IMR-90 (cell line): Measurements from ENCODE around the gene SPATA17. TPM values are rescaled to one million over a fixed set of nuclear protein-coding genes. Genes with fewer than 3 reads are reported as not detected.

Experiments
- ATAC-seq: fragments of 200-7000 bp; cut with Tn5 transposase; 2 replicates; pipeline ENCODE4 v1.9.1; 2020; ENCODE audit warnings: low read depth, mild to moderate bottlenecking, moderate library complexity
- Bru-seq: library from RNA; stranded (reverse); fragments of 400-500 nt; gene quantifications from one replicate; lab custom pipeline; 2021; lab: Mats Ljungman, UMichigan
- BruChase-seq, 2 experiments: library from RNA; stranded (reverse); fragments of 400-500 nt; gene quantifications; one replicate each; lab custom pipeline; 2021; lab: Mats Ljungman, UMichigan
- BruUV-seq: library from RNA; stranded (reverse); fragments of 400-500 nt; replicated peaks from 2 replicates; lab custom pipeline; 2021; lab: Mats Ljungman, UMichigan
- CTCF ChIA-PET: fragments of 300-600 bp; formaldehyde crosslinking; extraction: SDS; loops from one replicate; lab custom pipeline; 2021; ENCODE audit warnings: antibody characterized with exemption; lab: Yijun Ruan, JAX
- POLR2A ChIA-PET: fragments of 300-600 bp; sonication (Branson Sonifier 250); formaldehyde crosslinking; loops from one replicate; lab custom pipeline; 2022; ENCODE audit warnings: antibody characterized with exemption; ENCODE audit not compliant: unreplicated experiment; lab: Charles Lee
- DNase-seq: peaks from one replicate; pipeline ENCODE4 v3.0.0; 2013
- H2AFZ ChIP-seq: replicated peaks from 2 replicates; pipeline ENCODE3; 2013; ENCODE audit warnings: low read length, mild to moderate bottlenecking; ENCODE audit not compliant: poor library complexity
- H2AK5ac ChIP-seq: 2 replicates; pipeline ENCODE4 v1.6.1; 2013; ENCODE audit warnings: low read depth, low read length, inconsistent platforms
- H2AK9ac ChIP-seq: replicated peaks from 2 replicates; pipeline ENCODE3; 2013; ENCODE audit warnings: mild to moderate bottlenecking, low read depth, low read length, moderate library complexity; ENCODE audit not compliant: poor library complexity
- H2BK120ac ChIP-seq: 2 replicates; pipeline ENCODE4 v1.6.1; 2013; ENCODE audit warnings: low read depth, low read length, inconsistent platforms
- H2BK15ac ChIP-seq: 3 replicates; pipeline ENCODE4 v1.6.1; 2013; ENCODE audit warnings: low read depth, low read length, inconsistent platforms
- H2BK20ac ChIP-seq: 2 replicates; pipeline ENCODE4 v1.6.1; 2013; ENCODE audit warnings: low read depth, mild to moderate bottlenecking, inconsistent platforms, low read length, moderate library complexity
- H2BK5ac ChIP-seq: 2 replicates; pipeline ENCODE4 v1.6.1; 2013; ENCODE audit warnings: mild to moderate bottlenecking, low read depth, low read length, inconsistent platforms; ENCODE audit not compliant: poor library complexity, severe bottlenecking
- H3K14ac ChIP-seq: replicated peaks from 2 replicates; pipeline ENCODE4 v1.6.1; 2013; ENCODE audit warnings: low read depth, low read length, inconsistent platforms
- H3K18ac ChIP-seq: 2 replicates; pipeline ENCODE4 v1.6.1; 2013; ENCODE audit warnings: low read depth, low read length, control low read depth
- H3K23ac ChIP-seq: 2 replicates; pipeline ENCODE4 v1.6.1; 2013; ENCODE audit warnings: low read depth, low read length, inconsistent platforms
- H3K27ac ChIP-seq: 2 replicates; pipeline ENCODE4 v1.5.1; 2013; ENCODE audit warnings: mild to moderate bottlenecking, control low read depth, low read length; ENCODE audit not compliant: insufficient read depth
- H3K27me3 ChIP-seq: 2 replicates; pipeline ENCODE4 v1.6.1; 2013; ENCODE audit warnings: low read length; ENCODE audit not compliant: control insufficient read depth, insufficient read depth
- H3K36me3 ChIP-seq: 2 replicates; pipeline ENCODE4 v1.6.1; 2013; ENCODE audit warnings: low read length, mixed read lengths; ENCODE audit not compliant: control insufficient read depth, insufficient read depth
- H3K4ac ChIP-seq: 2 replicates; pipeline ENCODE4 v1.6.1; 2013; ENCODE audit warnings: low read depth, low read length, inconsistent platforms
- H3K4me1 ChIP-seq: 2 replicates; pipeline ENCODE4 v1.6.1; 2013; ENCODE audit warnings: low read length, mixed read lengths; ENCODE audit not compliant: control insufficient read depth, insufficient read depth
- H3K4me2 ChIP-seq: 2 replicates; pipeline ENCODE4 v1.6.1; 2013; ENCODE audit warnings: low read depth, mild to moderate bottlenecking, control low read depth, low read length, moderate library complexity
- H3K4me3 ChIP-seq: 2 replicates; pipeline ENCODE4 v1.5.1; 2013; ENCODE audit warnings: low read depth, mild to moderate bottlenecking, control low read depth, low read length, moderate library complexity; ENCODE audit not compliant: insufficient read depth
- H3K56ac ChIP-seq: 2 replicates; pipeline ENCODE4 v1.6.1; 2013; ENCODE audit warnings: low read length, inconsistent platforms; ENCODE audit not compliant: insufficient read depth; ENCODE audit errors: extremely low read depth
- H3K79me1 ChIP-seq, 2 experiments: 2 replicates each; pipeline ENCODE4 v1.6.1; 2013; ENCODE audit warnings: low read length in 2 of 2, inconsistent platforms in 1 of 2, low read depth in 1 of 2
- H3K9ac ChIP-seq: 2 replicates; pipeline ENCODE4 v1.6.1; 2013; ENCODE audit warnings: low read depth, low read length, control low read depth
- H3K9me1 ChIP-seq: 2 replicates; pipeline ENCODE4 v1.6.1; 2013; ENCODE audit warnings: low read length, inconsistent platforms; ENCODE audit not compliant: insufficient read depth
- H3K9me3 ChIP-seq: 2 replicates; pipeline ENCODE4 v1.6.1; 2013; ENCODE audit warnings: low read length; ENCODE audit not compliant: control insufficient read depth, insufficient read depth
- H4K20me1 ChIP-seq: 2 replicates; pipeline ENCODE4 v1.6.1; 2013; ENCODE audit warnings: low read length, inconsistent platforms; ENCODE audit not compliant: insufficient read depth
- H4K5ac ChIP-seq: 2 replicates; pipeline ENCODE4 v1.6.1; 2013; ENCODE audit warnings: mild to moderate bottlenecking, low read depth, low read length, control low read depth
- H4K8ac ChIP-seq, 2 experiments: 2 replicates each; pipeline ENCODE4 v1.6.1; 2013; ENCODE audit warnings: low read depth in 2 of 2, low read length in 2 of 2, control low read depth in 1 of 2, inconsistent platforms in 1 of 2
- H4K91ac ChIP-seq: 2 replicates; pipeline ENCODE4 v1.6.1; 2013; ENCODE audit warnings: low read depth, low read length, inconsistent platforms; ENCODE audit not compliant: insufficient read depth
- BHLHE40 ChIP-seq: fragments of 150-350 bp; IDR thresholded peaks from 2 replicates; pipeline ENCODE4 v1.6.1; 2016; ENCODE audit warnings: mild to moderate bottlenecking, low read depth, low read length
- CHD1 ChIP-seq: IDR thresholded peaks from 2 replicates; pipeline ENCODE4 v1.6.1; 2012; ENCODE audit warnings: low read depth, low read length, improper control_type of control experiment
- MXI1 ChIP-seq: IDR thresholded peaks from 2 replicates; pipeline ENCODE4 v1.6.1; 2012; ENCODE audit warnings: low read depth, mild to moderate bottlenecking, low read length, moderate library complexity, borderline replicate concordance
- NFE2L2 ChIP-seq: fragments of 150-350 bp; IDR thresholded peaks from 2 replicates; pipeline ENCODE4 v1.6.1; 2016; ENCODE audit warnings: low read depth, mild to moderate bottlenecking, low read length
- POLR2A ChIP-seq: IDR thresholded peaks from 2 replicates; pipeline ENCODE4 v1.6.1; 2012; ENCODE audit warnings: mild to moderate bottlenecking, low read depth, low read length
- RFX5 ChIP-seq: IDR thresholded peaks from 2 replicates; pipeline ENCODE4 v1.8.0; 2012; ENCODE audit warnings: low read depth, mild to moderate bottlenecking, low read length, moderate library complexity
- WGBS, 2 experiments: methylation state at CpG; one replicate each; pipeline versions ENCODE4 v1.1.5 to v1.1.7; 2013; ENCODE audit warnings: missing lambda C conversion rate in 2 of 2; ENCODE audit not compliant: insufficient read length in 1 of 2; ENCODE audit errors: extremely low coverage in 2 of 2; 5-methylcytosine and 5-hydroxymethylcytosine counted together
- dilution Hi-C: fragments of 300-500 bp; cut with HindIII; formaldehyde crosslinking; loops from one replicate; pipeline ENCODE4 v1.14.3; 2018; ENCODE audit warnings: low sequenced_read_pairs; ENCODE audit not compliant: unreplicated experiment
- in situ Hi-C: fragments of 300-500 bp; cut with MboI; formaldehyde crosslinking; loops from 3 replicates; pipeline ENCODE4 v1.14.3; 2019; ENCODE audit warnings: low sequenced_read_pairs, inconsistent platforms, mixed read lengths
- intact Hi-C: fragments of 100-400 bp; cut with micrococcal nuclease; formaldehyde crosslinking; loops from 2 replicates; pipeline ENCODE4 v1.10.0; 2022
- long read RNA-seq: library from polyadenylated mRNA; unstranded; transcript quantifications from one replicate; pipeline ENCODE4 v2.0.0, GENCODE V29; 2021; ENCODE audit not compliant: unreplicated experiment
- polyA plus RNA-seq, 3 experiments: library from polyadenylated mRNA; depleted of rRNA; stranded (reverse); fragments of >200 nt; gene quantifications; 2 replicates each; pipeline ENCODE4 v1.2.3, GENCODE V29; 2012; ENCODE audit warnings: low replicate concordance in 1 of 3
- total RNA-seq: library from RNA; depleted of rRNA; stranded (reverse); fragments of >200 nt; gene quantifications from 2 replicates; pipeline ENCODE4 v1.2.3, GENCODE V29; 2012; rRNA removed
- TF ChIP-seq, protein P1 (sequence below): conservative IDR thresholded peaks from 2 replicates; pipeline ENCODE4 v1.5.1; 2012; ENCODE audit warnings: mild to moderate bottlenecking, low read depth, low read length, improper control_type of control experiment
- TF ChIP-seq, protein P2 (sequence below): fragments of 150-350 bp; IDR thresholded peaks from 2 replicates; pipeline ENCODE4 v1.6.1; 2016; ENCODE audit warnings: low read depth, mild to moderate bottlenecking, low read length, moderate library complexity, borderline replicate concordance
- TF ChIP-seq, protein P3 (sequence below): fragments of 150-350 bp; IDR thresholded peaks from 2 replicates; pipeline ENCODE4 v1.6.1; 2017; ENCODE audit warnings: mild to moderate bottlenecking, antibody characterized with exemption, low read length, low read depth

Gene SPATA17, protein sequence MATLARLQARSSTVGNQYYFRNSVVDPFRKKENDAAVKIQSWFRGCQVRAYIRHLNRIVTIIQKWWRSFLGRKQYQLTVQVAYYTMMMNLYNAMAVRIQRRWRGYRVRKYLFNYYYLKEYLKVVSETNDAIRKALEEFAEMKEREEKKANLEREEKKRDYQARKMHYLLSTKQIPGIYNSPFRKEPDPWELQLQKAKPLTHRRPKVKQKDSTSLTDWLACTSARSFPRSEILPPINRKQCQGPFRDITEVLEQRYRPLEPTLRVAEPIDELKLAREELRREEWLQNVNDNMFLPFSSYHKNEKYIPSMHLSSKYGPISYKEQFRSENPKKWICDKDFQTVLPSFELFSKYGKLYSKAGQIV
- total RNA-seq = 0.18 and 0.28 TPM in 2 replicates
- 0.03 and 0.20 TPM in 2 replicates for polyA plus RNA-seq (2012; rRNA removed)
- not detected in 2 replicates for polyA plus RNA-seq (2012; cell fraction: cytosol; rRNA removed)
- 0.13 TPM in 1 of 2 replicates, not detected in the other for polyA plus RNA-seq (2012; cell fraction: nucleus; rRNA removed; ENCODE audit: low replicate concordance)
- percentile 23 among the genes with signal in this experiment for Bru-seq, nascent RNA
- percentile 21 among the genes with signal in this experiment for BruChase-seq, experiment 1, labeled RNA remaining after a 6-hour chase
- percentile 23 among the genes with signal in this experiment for BruChase-seq, experiment 2, labeled RNA remaining after a 2-hour chase
- long read RNA-seq = 0 reads

DNA sequence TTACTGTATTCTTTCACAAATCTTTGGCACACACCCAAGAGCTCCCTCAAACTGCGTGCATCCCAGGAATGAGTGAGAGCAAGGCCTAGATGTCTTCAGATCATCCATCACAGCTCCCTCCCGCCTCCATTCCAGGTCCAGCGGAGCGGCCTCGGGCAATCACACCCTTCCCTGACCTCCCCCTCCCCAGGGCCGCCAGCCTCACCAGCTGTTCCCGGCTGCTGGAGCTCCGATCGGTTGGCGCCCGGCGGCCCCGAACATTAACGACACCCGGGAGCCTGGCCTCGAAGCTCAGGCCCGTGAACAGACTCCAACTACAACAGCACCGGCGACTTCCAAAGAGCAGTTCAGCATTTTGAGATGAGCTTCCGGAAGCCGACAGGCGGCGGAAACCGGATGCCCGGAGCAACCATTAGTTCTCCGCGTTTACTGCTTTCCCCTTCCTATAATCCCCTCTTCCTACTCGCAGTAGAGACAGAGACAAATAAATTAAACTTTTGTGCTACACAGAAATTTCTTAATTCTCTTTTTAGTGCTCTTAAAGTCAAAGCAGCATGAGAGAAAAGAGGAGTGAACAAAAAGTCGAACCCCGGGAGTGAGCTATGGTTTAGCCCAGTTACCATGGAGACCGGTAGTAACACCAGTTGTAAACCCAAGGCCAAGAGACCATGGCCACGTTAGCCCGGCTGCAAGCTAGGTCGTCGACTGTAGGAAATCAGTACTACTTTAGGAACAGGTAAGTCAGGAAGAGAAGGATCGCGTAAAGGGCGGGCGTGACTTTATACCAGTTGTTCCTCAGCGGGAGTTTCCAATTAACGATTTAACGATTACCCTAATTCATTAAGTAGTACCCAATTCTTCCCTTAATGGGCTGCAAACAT lies at the start of gene SPATA17, which contains the start of gene GPATCH2:
SPATA17 (plus strand) TSS at position 634 of the 881 bp plus-strand sequence; CDS start at position 669, 35 bp downstream.
GPATCH2 (minus strand) TSS at position 380 of the 881 bp plus-strand sequence; CDS start at position 261, 119 bp downstream.
- dilution Hi-C loops = no loop called here
- 0% methylated on average over 10 of the region's 42 CpGs; no CpG with 5 or more reads in 1 of the 2 experiments for WGBS, 2 experiments
- peak; percentile 98 for TF ChIP-seq BHLHE40
- no peak for TF ChIP-seq NFE2L2
- TF ChIP-seq, protein P1, sequence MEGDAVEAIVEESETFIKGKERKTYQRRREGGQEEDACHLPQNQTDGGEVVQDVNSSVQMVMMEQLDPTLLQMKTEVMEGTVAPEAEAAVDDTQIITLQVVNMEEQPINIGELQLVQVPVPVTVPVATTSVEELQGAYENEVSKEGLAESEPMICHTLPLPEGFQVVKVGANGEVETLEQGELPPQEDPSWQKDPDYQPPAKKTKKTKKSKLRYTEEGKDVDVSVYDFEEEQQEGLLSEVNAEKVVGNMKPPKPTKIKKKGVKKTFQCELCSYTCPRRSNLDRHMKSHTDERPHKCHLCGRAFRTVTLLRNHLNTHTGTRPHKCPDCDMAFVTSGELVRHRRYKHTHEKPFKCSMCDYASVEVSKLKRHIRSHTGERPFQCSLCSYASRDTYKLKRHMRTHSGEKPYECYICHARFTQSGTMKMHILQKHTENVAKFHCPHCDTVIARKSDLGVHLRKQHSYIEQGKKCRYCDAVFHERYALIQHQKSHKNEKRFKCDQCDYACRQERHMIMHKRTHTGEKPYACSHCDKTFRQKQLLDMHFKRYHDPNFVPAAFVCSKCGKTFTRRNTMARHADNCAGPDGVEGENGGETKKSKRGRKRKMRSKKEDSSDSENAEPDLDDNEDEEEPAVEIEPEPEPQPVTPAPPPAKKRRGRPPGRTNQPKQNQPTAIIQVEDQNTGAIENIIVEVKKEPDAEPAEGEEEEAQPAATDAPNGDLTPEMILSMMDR = peak; percentile 36
- TF ChIP-seq, protein P2, sequence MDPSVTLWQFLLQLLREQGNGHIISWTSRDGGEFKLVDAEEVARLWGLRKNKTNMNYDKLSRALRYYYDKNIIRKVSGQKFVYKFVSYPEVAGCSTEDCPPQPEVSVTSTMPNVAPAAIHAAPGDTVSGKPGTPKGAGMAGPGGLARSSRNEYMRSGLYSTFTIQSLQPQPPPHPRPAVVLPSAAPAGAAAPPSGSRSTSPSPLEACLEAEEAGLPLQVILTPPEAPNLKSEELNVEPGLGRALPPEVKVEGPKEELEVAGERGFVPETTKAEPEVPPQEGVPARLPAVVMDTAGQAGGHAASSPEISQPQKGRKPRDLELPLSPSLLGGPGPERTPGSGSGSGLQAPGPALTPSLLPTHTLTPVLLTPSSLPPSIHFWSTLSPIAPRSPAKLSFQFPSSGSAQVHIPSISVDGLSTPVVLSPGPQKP = no peak
- peak; percentile 92 for TF ChIP-seq POLR2A
- TF ChIP-seq RFX5 = no peak
- TF ChIP-seq CHD1 = peak; percentile 98; the same call in 1 of the 2 replicates
- TF ChIP-seq, protein P3, sequence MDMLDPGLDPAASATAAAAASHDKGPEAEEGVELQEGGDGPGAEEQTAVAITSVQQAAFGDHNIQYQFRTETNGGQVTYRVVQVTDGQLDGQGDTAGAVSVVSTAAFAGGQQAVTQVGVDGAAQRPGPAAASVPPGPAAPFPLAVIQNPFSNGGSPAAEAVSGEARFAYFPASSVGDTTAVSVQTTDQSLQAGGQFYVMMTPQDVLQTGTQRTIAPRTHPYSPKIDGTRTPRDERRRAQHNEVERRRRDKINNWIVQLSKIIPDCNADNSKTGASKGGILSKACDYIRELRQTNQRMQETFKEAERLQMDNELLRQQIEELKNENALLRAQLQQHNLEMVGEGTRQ = no peak
- peak; percentile 84 for TF ChIP-seq MXI1

More for the DNA sequence above, at the start of gene SPATA17, which contains the start of gene GPATCH2:
- H3K23ac ChIP-seq = peak within 1 kb of the TSS; percentile 63
- H3K4ac ChIP-seq = peak within 1 kb of the TSS; percentile 84
- H4K91ac ChIP-seq = peak within 1 kb of the TSS; percentile 87
- peak within 1 kb of the TSS; percentile 86 for H3K14ac ChIP-seq
- H3K4me3 ChIP-seq = peak within 1 kb of the TSS; percentile 86
- peak within 1 kb of the TSS; percentile 98 for H2BK120ac ChIP-seq
- H3K4me1 ChIP-seq = no peaks in the 10 kb centered on the region; the same call in 1 of the 2 replicates
- no peaks in the 10 kb centered on the region for H3K27me3 ChIP-seq
- DNase-seq = peak; percentile 90
- H3K9ac ChIP-seq = peak within 1 kb of the TSS; percentile 81
- H2BK20ac ChIP-seq = peak within 1 kb of the TSS; percentile 80
- peak within 1 kb of the TSS; percentile 84 for H3K4me2 ChIP-seq
- intact Hi-C loops = loop anchor here (5.0 to 10.0 kb wide), 2 partner anchors 204 to 356 kb away; no protein-coding TSS in a partner anchor
- ATAC-seq = peak; percentile 95
- H3K36me3 ChIP-seq = no peaks in the 10 kb centered on the region
- H4K5ac ChIP-seq = peak within 1 kb of the TSS; percentile 62
- 0 out of 2 replicates have a peak, but pooled peaks cover 3% of the 10 kb centered on the region for H4K20me1 ChIP-seq
- in situ Hi-C loops = no loop called here
- CTCF ChIA-PET = interaction anchor here (1.1 to 1.5 kb wide), 2 partner anchors 25 to 30 kb away, joined by 3 to 8 read pairs; no protein-coding TSS in a partner anchor
- no peaks in the 10 kb centered on the region for H3K9me3 ChIP-seq
- H2AK9ac ChIP-seq = peak within 1 kb of the TSS; percentile 97
- H3K56ac ChIP-seq = peak within 1 kb of the TSS; percentile 100
- peak within 1 kb of the TSS; percentile 28 to 98 for H4K8ac ChIP-seq
- H3K18ac ChIP-seq = peak within 1 kb of the TSS; percentile 92
- H3K9me1 ChIP-seq = no peaks in the 10 kb centered on the region
- peak within 1 kb of the TSS; percentile 96 for H2BK5ac ChIP-seq
- no peak within 1 kb of the TSS for H2AK5ac ChIP-seq
- H3K79me1 ChIP-seq = peaks cover 0 to 25% of the 10 kb centered on the region in 2 experiments; a peak in 2 of 4 replicates
- H2AFZ ChIP-seq = peak within 1 kb of the TSS; percentile 98
- peak within 1 kb of the TSS; percentile 93 for H3K27ac ChIP-seq
- no TSS peak for BruUV-seq
- POLR2A ChIA-PET = no interaction called here
- H2BK15ac ChIP-seq = peak within 1 kb of the TSS; percentile 48; the same call in 1 of the 3 replicates
